Mucosa of descending colon (tissue), 3 donors: Measurements from ENCODE around the gene PHLPP1. TPM values are rescaled to one million over a fixed set of nuclear protein-coding genes. Genes with fewer than 3 reads are reported as not detected.

Source experiments
- ATAC-seq: fragments of 200-7000 bp; cut with Tn5 transposase; one replicate; pipeline ENCODE4 v1.9.1; 2020; ENCODE audit warnings: mild to moderate bottlenecking, moderate library complexity
- DNase-seq, 3 donors: peaks; one replicate each; pipeline ENCODE4 v3.0.0-alpha.2; 2020
- H3K36me3 ChIP-seq: fragments of 200-600 bp; one replicate; pipeline ENCODE4 v1.8.0; 2021; ENCODE audit warnings: low read depth, mild to moderate bottlenecking
- H3K4me1 ChIP-seq: fragments of 200-600 bp; one replicate; pipeline ENCODE4 v1.8.0; 2021; ENCODE audit warnings: low read depth, mild to moderate bottlenecking
- H3K4me3 ChIP-seq: fragments of 200-600 bp; one replicate; pipeline ENCODE4 v1.8.0; 2021; ENCODE audit warnings: mild to moderate bottlenecking
- H3K9me3 ChIP-seq: fragments of 200-600 bp; one replicate; pipeline ENCODE4 v1.8.0; 2021; ENCODE audit warnings: mild to moderate bottlenecking
- intact Hi-C, 2 donors: fragments of 100-400 bp; cut with DNase I in 1 of 2; cut with micrococcal nuclease in 1 of 2; formaldehyde crosslinking; loops; one replicate each; pipeline versions ENCODE4 v1.11.0 to v1.11.1; 2022; cut with DNase I, micrococcal nuclease
- total RNA-seq, 3 donors: library from RNA; stranded (reverse); fragmentation: NEBNext Ultra II Directional in 2 of 3; extraction: Animal tissue kit (Norgen Biotek cat#: 25700) in 2 of 3; gene quantifications; one replicate each; pipeline versions ENCODE4 v1.2.1 to v1.2.4, GENCODE V29; 2021 to 2023
- TF ChIP-seq, protein P1 (sequence below): fragments of 200-600 bp; IDR thresholded peaks from one replicate; pipeline ENCODE4 v1.8.0; 2022; ENCODE audit warnings: antibody characterized with exemption, mild to moderate bottlenecking
- donor health status: DM: no; HTN: no; CAD: no; lungs with moderate emphysema.
- donor health status: DM: no; HTN: no; CAD: no.
- donor health status: DM: no; HTN: yes; CAD: no.

Gene PHLPP1
- total RNA-seq, 3 donors from 2014 or later, result 17.9 to 28.9 (median 19.7) TPM

DNA sequence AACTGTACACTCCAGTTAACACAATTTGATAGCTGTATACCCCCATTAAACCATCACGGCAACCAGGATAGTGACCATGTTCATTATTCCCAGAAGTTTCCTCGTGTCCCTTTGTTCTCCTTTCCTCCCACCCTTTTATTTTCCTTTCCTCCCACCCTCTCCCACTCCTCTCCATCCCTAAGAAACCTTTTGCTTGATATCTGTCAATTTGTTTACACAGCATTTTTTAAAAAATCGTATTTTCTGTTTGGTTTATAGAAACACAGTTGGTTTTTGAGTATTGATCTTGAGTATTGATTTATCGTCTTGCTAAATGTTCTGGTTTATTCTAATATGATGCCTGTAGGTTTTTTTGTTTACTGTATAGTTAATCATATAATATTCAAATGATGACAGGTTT is 119.4 kb downstream of the PHLPP1 start:
- H3K9me3 ChIP-seq, result no peaks in the 10 kb centered on the region
- TF ChIP-seq, protein P1, sequence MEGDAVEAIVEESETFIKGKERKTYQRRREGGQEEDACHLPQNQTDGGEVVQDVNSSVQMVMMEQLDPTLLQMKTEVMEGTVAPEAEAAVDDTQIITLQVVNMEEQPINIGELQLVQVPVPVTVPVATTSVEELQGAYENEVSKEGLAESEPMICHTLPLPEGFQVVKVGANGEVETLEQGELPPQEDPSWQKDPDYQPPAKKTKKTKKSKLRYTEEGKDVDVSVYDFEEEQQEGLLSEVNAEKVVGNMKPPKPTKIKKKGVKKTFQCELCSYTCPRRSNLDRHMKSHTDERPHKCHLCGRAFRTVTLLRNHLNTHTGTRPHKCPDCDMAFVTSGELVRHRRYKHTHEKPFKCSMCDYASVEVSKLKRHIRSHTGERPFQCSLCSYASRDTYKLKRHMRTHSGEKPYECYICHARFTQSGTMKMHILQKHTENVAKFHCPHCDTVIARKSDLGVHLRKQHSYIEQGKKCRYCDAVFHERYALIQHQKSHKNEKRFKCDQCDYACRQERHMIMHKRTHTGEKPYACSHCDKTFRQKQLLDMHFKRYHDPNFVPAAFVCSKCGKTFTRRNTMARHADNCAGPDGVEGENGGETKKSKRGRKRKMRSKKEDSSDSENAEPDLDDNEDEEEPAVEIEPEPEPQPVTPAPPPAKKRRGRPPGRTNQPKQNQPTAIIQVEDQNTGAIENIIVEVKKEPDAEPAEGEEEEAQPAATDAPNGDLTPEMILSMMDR, result no peak
- ATAC-seq (no peak), DNase-seq (no peak)
- no peak overlapping the region for H3K4me3 ChIP-seq
- H3K36me3 ChIP-seq, result no peaks in the 10 kb centered on the region
- no peaks in the 10 kb centered on the region for H3K4me1 ChIP-seq
- intact Hi-C loops, result no loop called here

DNA sequence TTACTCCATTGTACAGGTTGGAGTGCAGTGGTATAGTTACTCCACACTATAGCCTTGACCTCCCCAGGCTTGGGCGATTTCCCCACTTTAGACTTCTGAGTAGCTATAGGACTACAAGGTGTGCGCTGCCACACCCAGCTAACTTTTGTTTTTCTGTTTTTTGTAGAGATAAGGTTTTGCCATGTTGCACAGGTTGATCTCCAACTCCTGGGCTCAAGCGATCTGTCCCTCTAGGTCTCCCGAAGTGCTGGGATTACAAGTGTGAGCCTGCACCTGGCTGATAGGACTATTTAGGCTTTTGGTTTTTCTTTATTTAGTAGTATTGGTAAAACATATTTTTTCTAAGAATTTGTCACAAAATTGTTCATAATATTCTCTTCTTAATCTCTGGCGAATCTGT is 121.7 kb downstream of the PHLPP1 start:
- Histone ChIP-seq H3K4me3 (no peak overlapping the region), H3K4me1 (no peaks in the 10 kb centered on the region), H3K36me3 (no peaks in the 10 kb centered on the region), H3K9me3 (no peaks in the 10 kb centered on the region)
- DNase-seq (no peak), ATAC-seq (no peak)
- TF ChIP-seq, protein P1, result no peak
- intact Hi-C loops, result no loop called here

DNA sequence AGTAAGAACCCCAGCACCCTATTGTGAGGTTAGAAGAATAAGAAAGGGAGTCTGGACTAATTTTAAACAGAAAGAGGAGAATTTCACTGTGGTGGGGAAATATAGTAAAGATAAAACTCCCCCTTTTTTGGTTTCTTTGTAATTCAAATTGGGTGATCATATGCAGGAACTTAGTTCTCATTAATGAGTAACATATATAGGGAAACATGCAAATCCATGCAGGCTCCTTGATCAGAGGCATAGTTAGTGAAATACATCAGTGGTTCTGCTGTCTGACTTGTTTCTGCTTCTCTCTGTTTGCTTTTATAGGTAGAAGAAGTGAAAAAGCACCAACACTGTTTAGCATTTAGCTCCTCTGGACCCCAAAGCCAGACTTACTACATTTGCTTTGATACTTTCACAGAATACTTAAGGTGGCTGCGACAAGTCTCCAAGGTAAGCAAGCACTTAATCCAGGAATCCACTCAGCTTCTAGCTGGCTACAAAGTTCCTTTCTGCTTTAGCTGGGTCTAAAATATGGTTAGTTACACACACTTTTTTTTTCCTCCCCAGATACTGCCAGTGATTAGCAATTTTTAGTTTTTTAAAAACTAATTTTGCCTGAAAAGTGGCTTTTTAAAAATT is 123.2 kb downstream of the PHLPP1 start:
- TF ChIP-seq, protein P1, result no peak
- ATAC-seq (no peak), DNase-seq (no peak)
- intact Hi-C loops, result no loop called here
- H3K4me1 ChIP-seq, result no peaks in the 10 kb centered on the region
- no peaks in the 10 kb centered on the region for H3K9me3 ChIP-seq
- no peak overlapping the region for H3K4me3 ChIP-seq
- no peaks in the 10 kb centered on the region for H3K36me3 ChIP-seq

DNA sequence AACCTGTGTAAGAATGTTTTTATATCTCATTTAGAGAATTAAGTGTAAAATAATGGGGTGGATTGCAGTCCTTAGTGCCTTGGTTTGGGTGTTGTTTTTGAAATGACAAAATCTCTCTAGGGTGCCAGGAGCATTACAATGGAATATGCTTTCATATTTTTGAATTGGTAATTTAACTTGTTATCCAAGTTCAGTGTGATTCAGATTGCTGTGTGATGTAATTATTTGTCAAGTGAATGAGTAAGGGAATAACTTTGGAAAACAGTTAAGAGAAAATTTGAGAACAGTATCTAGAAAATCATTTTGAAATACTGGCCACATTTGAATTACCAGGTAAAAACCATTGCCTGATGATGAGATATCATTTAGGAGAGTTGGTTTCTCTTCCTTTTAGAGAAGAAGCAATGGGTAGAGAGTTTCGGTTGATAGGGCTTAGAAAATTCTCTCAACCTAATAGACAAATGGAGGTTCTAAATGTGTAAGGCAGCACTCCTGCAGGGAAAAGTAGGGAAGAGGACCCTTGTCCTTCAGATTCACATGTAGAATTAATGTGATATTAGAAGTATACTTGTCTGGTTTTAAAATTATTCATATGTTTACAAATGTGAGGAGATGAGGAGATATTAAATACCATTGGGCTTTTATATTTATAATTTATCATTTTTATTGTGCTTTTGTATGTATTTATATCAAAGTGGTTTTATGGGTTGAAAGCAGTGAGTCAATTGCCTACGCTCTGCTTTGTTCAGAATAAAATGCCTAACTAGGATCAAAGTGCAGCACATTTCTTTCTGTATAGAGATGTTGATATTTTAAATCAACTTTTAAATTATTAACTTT is 124.8 kb downstream of the PHLPP1 start:
- Histone ChIP-seq H3K4me3 (no peak overlapping the region), H3K9me3 (no peaks in the 10 kb centered on the region), H3K36me3 (no peaks in the 10 kb centered on the region), H3K4me1 (no peaks in the 10 kb centered on the region)
- TF ChIP-seq, protein P1, result no peak
- no peak for DNase-seq
- no peak for ATAC-seq
- intact Hi-C loops, result no loop called here

DNA sequence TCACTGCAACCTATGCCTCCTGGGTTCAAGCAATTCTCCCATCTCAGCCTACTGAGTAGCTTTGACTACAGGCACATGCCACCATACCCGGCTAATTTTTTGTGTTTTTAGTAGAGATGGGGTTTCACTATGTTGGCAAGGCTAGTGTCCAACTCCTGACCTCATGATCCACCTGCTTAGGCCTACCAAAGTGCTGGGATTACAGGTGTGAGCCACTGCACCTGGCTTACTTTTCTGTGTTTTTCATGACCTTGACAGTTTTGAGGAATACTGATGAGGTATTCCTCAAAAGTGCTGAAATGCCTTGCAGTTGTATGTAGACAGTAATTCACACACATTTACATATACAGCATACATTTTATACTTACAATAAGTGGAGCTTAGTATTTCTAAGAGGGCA is 126.1 kb downstream of the PHLPP1 start:
- Histone ChIP-seq H3K9me3 (no peaks in the 10 kb centered on the region), H3K4me3 (no peak overlapping the region), H3K4me1 (no peaks in the 10 kb centered on the region), H3K36me3 (no peaks in the 10 kb centered on the region)
- ATAC-seq, result no peak
- intact Hi-C loops, result no loop called here
- TF ChIP-seq, protein P1, result no peak
- DNase-seq, result no peak
